COR-L47 (cell line): ENCODE measurements around the gene SNHG17.

Experiments used
- DNase-seq: peaks from one replicate; lab custom pipeline; 2025; lab: John Stamatoyannopoulos, UW

SNHG17 gene

DNA sequence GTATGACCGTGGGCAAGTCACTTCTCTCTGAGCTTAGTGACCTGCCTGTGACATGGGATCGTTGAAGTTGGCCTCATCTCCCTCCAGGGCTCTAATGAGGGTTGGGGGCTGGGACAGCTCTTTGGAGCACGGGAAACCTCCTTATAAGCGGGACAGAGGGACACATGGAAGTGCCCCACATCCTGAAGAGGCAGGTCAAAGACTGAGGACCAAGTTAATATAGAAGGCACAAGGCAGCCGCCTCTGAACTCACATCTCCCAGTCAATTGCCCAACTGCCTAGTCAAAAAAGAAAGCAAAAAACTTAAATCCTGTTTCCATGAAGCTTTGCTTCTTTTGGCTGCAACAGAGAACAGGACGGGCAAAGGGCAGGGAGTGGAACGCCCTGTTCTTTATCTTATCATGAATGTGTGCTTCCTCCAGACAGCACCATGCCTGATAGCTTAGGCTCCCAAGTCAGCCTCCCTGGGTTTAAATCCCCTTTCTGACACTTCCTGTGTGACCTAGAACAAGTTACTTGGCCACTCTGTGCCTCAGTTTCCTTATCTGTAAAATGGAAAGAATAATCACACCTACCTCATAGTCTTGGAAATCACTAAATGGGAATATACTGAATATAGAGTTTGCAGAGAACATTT is 61.8 kb downstream of the SNHG17 start:
- no peak for DNase-seq

GRCh38 chr20:38372806-38373205 is 62.3 kb downstream of the SNHG17 start:
- no peak for DNase-seq
